ENCODE data around the gene CAPN2.

The CAPN2 gene

GRCh38 chr1:223763881-223764280, 51.5 kb downstream of the CAPN2 start:
- no peak for DNase-seq

GRCh38 chr1:223765036-223765718, 52.8 kb downstream of the CAPN2 start:
- DNase-seq, result no peak

DNA sequence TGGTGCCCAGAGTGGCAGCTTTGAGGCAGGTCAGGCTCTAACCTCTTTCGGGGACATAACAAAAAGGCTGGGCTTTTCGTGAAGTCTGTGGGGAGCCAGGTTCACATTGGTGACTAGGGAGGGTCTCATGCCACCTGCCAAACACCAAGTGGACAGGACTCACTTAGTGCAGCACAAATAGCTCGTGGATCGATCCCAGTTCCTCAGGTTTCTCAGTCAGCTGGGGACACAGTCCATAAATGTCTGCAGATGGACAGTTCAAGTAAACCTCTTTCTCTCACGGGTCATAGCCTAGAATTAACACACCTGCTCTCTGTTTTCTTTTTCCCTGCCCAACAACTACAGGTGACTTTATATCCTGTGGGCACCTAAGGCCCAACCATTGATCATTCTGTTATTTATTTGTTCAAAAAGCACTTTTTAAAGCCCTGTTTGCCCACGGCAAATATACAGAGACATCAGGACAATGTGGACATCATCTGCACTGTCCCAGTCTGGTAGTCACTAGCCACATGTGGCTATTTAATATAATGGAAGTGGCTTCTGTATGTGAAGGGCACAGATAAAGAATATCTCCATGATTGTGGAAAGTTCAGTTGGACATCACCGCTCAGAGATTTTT, 53.5 kb downstream of the CAPN2 start:
- no peak for DNase-seq

DNA sequence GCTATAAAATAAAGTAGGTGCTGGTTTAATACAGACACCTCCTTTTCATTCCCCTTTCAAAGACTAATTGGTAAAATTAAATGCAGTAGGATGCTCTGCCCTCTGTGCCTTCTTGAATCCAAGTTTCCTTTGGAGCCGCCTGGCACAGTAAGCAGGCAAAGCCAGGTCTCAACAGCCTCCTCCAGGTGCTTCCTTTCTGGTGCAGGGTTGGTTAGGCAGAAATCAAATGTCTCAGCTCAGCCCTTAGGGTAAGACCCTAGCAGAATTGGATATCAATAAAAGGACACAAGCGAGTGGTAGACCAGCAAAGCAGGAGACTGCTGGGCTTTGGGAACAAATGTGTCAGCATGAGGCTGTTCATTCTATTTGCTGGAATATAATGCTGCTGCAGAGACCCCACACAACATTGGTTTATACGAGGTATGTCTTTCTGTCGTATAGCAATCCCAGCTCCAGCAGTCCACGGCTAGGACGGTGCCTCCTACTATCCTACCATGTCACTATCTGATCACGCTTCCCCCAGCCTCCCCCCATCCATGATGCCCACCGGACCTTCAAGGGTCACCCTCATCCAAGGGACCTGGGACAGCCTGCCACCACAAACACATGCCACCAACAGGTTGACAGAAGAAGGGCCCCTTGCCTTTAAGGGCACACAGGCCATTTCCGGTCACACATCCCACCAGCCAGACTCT, 58.4 kb downstream of the CAPN2 start:
- no peak for DNase-seq

- no peak for DNase-seq
Measured at GRCh38 chr1:223771469-223771813, 59.1 kb downstream of the CAPN2 start.

DNA sequence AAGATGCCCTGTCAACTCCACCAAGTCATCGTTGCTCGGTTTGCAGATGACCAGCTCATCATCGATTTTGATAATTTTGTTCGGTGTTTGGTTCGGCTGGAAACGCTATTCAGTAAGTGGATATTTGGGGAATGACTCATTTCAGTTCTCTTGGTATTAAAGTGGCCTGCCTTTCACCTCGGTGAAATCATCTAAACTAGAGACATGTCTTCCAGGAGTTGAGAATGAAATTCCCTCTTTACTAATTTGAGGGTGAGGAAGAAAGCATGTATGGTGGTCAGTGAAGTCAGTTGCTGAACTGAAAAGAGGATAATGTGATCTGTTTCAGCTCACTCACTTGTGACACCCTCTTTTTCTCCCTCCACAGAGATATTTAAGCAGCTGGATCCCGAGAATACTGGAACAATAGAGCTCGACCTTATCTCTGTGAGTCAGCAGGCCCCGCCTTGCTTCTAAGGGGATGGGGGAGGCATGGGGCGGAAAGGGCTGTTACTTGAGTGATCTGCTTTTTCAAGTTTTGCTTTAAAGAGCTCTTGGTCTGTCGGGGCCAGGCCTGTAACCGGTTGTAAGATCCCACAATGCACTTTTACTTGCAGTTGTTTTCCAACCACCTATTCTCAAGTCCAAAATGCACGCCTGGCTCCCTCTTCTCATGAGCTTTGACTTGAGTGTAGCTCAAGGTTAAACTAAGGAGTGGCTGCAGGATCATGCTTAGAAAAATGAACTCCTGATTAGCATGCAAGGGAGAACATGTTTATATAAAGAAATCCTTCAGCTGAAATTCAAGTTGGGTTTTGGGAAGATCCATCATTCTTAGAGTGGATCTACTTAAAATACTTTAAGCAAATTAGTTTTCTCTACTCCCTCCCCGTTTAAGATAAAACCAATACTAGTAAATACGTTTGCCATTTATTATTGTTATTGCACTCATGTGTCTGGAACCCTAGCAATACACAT, 59.8 kb downstream of the CAPN2 start:
- DNase-seq, result no peak

DNA sequence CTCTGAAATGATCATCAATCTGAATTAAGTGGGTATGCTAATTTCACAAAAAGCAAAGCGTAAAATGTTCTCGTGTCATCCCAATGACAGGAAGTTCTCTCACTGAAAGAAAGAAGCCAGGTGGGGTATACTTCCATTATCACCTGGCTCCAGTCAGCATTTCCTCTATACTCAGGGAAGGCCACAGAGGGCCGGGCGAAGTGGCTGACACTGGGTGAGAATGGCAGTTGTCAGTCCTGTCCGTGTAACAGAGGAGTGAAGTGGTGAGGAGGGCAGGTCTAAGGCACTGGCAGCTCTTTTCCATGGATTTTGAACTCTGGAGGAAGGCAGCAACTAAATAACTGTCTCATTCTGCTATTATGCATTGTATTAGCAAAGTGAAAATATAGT, 60.4 kb downstream of the CAPN2 start:
- no peak for DNase-seq

GRCh38 chr1:223774134-223774814, 61.9 kb downstream of the CAPN2 start:
- DNase-seq, result no peak

- no peak for DNase-seq
Measured at GRCh38 chr1:223775054-223775453, 62.7 kb downstream of the CAPN2 start.

DNA sequence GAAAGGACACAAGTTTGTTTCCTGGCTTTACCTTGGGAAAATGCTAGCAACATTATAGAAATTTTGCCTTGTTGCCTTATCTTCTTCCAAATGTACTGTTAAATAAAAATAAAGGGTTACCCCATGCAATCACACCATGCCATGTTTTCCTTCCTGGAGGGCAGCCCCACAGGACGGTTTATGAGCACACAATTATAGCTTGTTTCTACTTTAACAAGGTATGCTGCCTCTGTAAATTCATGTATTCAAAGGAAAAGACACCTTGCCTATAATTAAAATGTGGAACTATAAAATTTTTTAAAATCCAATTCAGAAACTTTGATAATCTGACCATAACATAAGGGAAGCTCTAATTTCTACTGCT, 63.4 kb downstream of the CAPN2 start:
- no peak for DNase-seq

- peak; percentile 47 for DNase-seq
Measured at GRCh38 chr1:223776075-223776814, 63.9 kb downstream of the CAPN2 start.

DNA sequence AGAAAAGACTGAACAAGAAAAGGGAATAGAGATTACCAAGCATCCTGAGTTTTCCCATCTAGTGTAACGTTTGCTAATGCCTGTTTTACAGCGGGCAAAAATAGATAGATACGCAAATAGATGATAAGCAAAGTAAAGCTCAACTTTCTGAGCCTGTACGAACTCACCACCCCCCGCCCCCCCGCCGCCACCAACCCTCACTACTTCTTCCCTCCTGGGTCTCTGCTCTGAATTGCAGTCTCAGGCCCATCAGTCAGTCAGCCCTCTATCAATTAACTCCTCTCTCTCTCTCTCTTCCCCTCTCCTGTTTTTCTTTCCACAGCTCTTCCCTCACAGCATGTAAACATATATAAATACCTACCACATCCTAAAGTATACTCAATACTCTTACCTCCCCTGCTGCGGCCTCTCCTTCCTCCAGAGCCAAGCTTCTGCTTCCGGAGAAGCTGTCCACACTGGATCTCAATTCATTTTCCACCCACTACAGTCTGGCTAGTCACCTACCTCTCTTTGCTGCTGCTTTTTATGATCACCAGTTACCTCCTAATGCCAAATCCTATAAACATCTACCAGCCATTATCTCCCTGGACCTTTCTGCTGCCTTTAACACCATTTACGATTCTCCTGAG, 64.6 kb downstream of the CAPN2 start:
- no peak for DNase-seq

DNA sequence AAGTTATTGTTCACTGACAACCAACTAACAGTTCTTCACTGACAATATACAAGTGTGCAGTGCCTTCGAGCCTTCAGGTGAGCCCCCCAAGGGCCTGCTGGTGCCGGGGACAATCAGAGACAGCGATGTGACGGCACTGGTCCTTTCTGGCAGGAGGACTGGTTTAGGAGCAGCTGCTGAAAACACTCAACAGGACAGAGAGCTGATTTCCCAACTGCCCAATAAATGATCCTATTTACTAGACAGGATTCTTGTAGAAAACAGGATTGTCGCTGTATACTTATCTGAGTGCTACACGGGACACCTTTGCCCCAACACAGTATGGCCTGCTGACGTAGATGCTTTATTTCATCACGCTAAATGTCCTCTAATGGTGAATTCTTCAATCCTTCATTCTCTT, 68.0 kb downstream of the CAPN2 start:
- DNase-seq, result no peak

DNA sequence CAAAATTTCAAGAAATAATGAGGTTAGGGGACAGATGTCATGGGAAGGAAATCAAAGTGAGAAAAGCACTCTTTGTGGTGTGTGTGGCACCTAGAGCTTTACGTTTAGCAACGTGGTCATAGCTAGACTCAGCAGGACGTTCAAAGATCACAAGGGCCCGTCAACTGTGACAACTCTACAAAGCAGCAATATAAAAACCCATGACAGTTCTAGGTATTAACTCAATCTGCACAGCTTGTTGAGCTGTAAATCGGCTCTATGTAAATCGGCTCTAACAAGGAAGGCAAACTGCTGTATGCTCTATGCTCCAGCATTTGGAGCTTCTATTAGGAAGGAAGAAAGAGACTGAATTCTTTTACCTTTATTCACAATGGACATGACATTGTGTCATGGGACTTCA, 68.6 kb downstream of the CAPN2 start:
- DNase-seq, result no peak

- no peak for DNase-seq
Measured at GRCh38 chr1:223783676-223784075, 71.3 kb downstream of the CAPN2 start.

- no peak for DNase-seq
Measured at GRCh38 chr1:223784541-223784940, 72.2 kb downstream of the CAPN2 start.

- DNase-seq, result no peak
Measured at GRCh38 chr1:223785808-223786207, 73.5 kb downstream of the CAPN2 start.

DNA sequence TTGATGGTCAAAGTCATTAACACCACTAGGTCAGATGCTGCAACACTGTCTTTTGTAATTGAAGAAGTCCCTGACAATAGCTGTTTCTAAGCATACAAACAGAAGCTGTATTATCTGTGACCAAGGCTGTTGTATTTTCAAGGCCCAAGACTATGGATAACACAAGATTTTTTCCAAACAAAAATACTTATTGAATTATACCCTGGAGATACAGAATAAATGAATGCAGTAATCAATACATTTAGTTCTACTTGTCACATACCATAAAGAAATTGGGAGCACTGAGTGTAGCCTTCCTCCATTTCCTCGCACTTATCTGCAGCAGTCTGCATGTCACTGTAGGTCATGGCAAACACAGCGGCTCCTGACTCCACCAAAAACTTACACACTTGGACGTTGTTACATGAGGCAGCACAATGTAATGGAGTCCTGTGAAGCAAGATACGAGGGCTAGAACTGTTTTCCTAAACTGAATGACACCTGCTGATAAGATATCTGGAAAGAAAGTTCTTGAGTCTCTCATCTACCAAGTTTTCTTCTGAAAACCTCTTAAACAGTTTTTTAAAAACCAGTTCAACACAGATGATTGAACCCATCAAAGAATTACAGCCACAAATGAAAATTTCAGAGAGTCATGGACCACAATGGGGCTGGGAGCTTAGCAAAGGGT, 76.5 kb downstream of the CAPN2 start:
- no peak for DNase-seq

GRCh38 chr1:223792046-223792445, 79.7 kb downstream of the CAPN2 start:
- DNase-seq, result no peak

DNA sequence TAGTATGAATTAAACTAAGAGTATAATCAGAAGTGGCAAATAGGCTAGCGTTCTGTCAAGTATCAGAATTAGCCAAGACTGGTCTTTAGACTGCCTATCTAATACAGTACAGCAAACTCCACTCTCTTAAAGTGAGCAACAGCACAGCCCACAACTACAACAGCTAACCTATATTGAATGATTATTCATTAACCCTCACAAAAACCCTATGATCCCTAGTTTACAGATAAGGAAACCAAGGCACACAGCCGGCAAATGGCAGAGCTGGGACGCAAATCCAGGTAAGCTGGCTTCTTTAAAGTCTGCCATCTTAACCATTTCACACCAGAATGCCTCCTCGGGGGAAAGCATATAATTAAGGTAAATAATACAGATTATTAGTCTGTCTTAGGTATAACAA, 81.4 kb downstream of the CAPN2 start:
- no peak for DNase-seq

Data from GF-D8 (cell line).